RWPE2 (cell line): ENCODE data around the gene MON2.
A peak's percentile ranks its signal among the peaks of the same experiment; 100 is the strongest.

Source experiments
- ATAC-seq: fragments of 200-7000 bp; cut with Tn5 transposase; 3 replicates; pipeline ENCODE4 v1.9.1; 2021; ENCODE audit warnings: low read depth
- DNase-seq: peaks from one replicate; pipeline ENCODE4 v3.0.0-alpha.2; 2020; ENCODE audit warnings: low spot score
- H3K27ac ChIP-seq: fragments of 450-650 bp; 2 replicates; pipeline ENCODE4 v1.5.1; 2017; ENCODE audit warnings: mild to moderate bottlenecking; ENCODE audit not compliant: poor library complexity, severe bottlenecking
- H3K27me3 ChIP-seq: fragments of 250-450 bp; sonication (Bioruptor Pico); 2 replicates; pipeline ENCODE4 v1.5.1; 2021; ENCODE audit warnings: mild to moderate bottlenecking, moderate library complexity; ENCODE audit not compliant: insufficient read depth, poor library complexity, severe bottlenecking
- H3K36me3 ChIP-seq: fragments of 250-450 bp; sonication (Bioruptor Pico); 2 replicates; pipeline ENCODE4 v1.5.1; 2020; ENCODE audit warnings: low read depth, mild to moderate bottlenecking, moderate library complexity
- H3K4me1 ChIP-seq: fragments of 250-450 bp; sonication (Bioruptor Pico); 2 replicates; pipeline ENCODE4 v1.5.1; 2021; ENCODE audit warnings: mild to moderate bottlenecking, moderate library complexity; ENCODE audit not compliant: insufficient read depth, poor library complexity, severe bottlenecking
- H3K4me3 ChIP-seq: fragments of 250-450 bp; sonication (Bioruptor Pico); 2 replicates; pipeline ENCODE4 v1.5.1; 2021; ENCODE audit warnings: mild to moderate bottlenecking, moderate library complexity; ENCODE audit not compliant: severe bottlenecking
- H3K9me3 ChIP-seq: fragments of 250-450 bp; sonication (Bioruptor Pico); 2 replicates; pipeline ENCODE4 v1.5.1; 2021; ENCODE audit warnings: mild to moderate bottlenecking, moderate library complexity; ENCODE audit not compliant: severe bottlenecking
- TF ChIP-seq, protein P1 (sequence below): fragments of 450-650 bp; IDR thresholded peaks from one replicate; pipeline ENCODE4 v1.5.1; 2017; ENCODE audit warnings: mild to moderate bottlenecking, moderate library complexity; ENCODE audit not compliant: poor library complexity, severe bottlenecking

MON2 gene

GRCh38 chr12:62631471-62632410, 165.1 kb downstream of the MON2 start:
- no peaks in the 10 kb centered on the region for H3K4me1 ChIP-seq
- DNase-seq (no peak), ATAC-seq (peak; percentile 83)
- peak overlapping the region; percentile 20 for H3K4me3 ChIP-seq
- H3K27me3 ChIP-seq = no peaks in the 10 kb centered on the region
- TF ChIP-seq, protein P1, sequence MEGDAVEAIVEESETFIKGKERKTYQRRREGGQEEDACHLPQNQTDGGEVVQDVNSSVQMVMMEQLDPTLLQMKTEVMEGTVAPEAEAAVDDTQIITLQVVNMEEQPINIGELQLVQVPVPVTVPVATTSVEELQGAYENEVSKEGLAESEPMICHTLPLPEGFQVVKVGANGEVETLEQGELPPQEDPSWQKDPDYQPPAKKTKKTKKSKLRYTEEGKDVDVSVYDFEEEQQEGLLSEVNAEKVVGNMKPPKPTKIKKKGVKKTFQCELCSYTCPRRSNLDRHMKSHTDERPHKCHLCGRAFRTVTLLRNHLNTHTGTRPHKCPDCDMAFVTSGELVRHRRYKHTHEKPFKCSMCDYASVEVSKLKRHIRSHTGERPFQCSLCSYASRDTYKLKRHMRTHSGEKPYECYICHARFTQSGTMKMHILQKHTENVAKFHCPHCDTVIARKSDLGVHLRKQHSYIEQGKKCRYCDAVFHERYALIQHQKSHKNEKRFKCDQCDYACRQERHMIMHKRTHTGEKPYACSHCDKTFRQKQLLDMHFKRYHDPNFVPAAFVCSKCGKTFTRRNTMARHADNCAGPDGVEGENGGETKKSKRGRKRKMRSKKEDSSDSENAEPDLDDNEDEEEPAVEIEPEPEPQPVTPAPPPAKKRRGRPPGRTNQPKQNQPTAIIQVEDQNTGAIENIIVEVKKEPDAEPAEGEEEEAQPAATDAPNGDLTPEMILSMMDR = peak; percentile 55
- H3K36me3 ChIP-seq = no peaks in the 10 kb centered on the region
- H3K9me3 ChIP-seq = no peaks in the 10 kb centered on the region
- no peak overlapping the region for H3K27ac ChIP-seq

DNA sequence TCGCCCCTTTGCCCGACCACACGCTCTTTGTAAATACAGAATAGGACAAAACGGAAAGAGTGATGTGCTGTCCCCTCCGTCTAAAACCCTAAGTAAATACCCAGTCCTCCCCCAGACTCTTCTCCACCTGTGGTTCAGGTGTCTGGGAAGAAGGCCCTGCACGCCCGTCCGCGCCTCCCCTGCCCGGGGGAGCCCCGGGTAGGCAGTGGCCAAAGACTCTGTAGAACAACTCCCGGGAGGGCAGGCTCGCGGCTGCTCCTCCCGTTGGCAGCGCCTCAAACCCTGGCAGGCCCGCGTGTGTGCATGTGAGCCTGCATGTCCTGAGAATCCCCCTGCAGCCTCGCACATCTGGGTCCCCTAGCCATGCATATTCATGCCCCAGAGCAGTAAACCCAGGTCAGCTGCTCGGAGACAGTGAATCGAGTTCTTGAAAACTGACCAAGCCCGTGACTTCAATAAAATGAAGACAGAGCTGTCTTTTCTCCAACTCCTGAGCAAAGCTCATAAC, 165.8 kb downstream of the MON2 start:
- Histone ChIP-seq H3K27me3 (no peaks in the 10 kb centered on the region), H3K4me1 (no peaks in the 10 kb centered on the region), H3K4me3 (peak overlapping the region; percentile 20), H3K27ac (no peak overlapping the region), H3K36me3 (no peaks in the 10 kb centered on the region), H3K9me3 (no peaks in the 10 kb centered on the region)
- TF ChIP-seq, protein P1 = no peak
- peak; percentile 13; the same call in 1 of the 3 replicates for ATAC-seq
- DNase-seq = no peak

GRCh38 chr12:62635649-62636048, 169.0 kb downstream of the MON2 start:
- Histone ChIP-seq H3K36me3 (no peaks in the 10 kb centered on the region), H3K9me3 (peaks cover 2% of the 10 kb centered on the region), H3K27ac (no peak overlapping the region), H3K27me3 (no peaks in the 10 kb centered on the region), H3K4me3 (no peak overlapping the region), H3K4me1 (no peaks in the 10 kb centered on the region)
- ATAC-seq (no peak), DNase-seq (no peak)
- TF ChIP-seq, protein P1 = no peak

DNA sequence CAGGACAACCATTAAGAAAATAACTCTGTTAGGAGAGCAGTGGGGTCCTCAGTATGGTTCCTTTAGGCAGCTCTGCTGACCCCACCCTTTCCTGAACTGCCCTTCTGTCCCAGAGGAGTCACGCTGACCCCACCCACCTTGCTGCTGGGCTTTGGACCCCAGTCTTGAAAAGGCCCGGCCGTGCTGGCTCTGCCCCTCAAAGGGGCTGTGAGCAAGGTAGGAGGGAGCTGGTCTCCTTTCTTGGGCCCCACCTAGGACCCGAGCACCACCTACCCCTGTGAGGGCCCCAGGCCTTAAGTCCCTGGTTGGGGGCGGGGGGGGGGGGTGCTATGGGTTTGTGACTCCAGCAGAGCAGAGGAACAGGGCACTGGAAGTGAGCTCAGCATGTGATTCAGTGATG, 171.1 kb downstream of the MON2 start:
- H3K9me3 ChIP-seq = peaks cover 2% of the 10 kb centered on the region
- no peak overlapping the region for H3K27ac ChIP-seq
- DNase-seq (no peak), ATAC-seq (no peak)
- H3K4me1 ChIP-seq = peaks cover 6% of the 10 kb centered on the region
- TF ChIP-seq, protein P1 = no peak
- H3K4me3 ChIP-seq = no peak overlapping the region
- no peaks in the 10 kb centered on the region for H3K27me3 ChIP-seq
- no peaks in the 10 kb centered on the region for H3K36me3 ChIP-seq
